Heart right ventricle (tissue), 16 donors: ENCODE measurements around the gene NAALADL2. TPM values are rescaled to one million over a fixed set of nuclear protein-coding genes. Genes with fewer than 3 reads are reported as not detected.

ENCODE experiments used
- ATAC-seq, 8 donors: fragments of 200-7000 bp; cut with Tn5 transposase; one replicate each; pipeline ENCODE4 v1.9.1; 2020; ENCODE audit warnings: mild to moderate bottlenecking in 8 of 8, moderate library complexity in 8 of 8, moderate number of reproducible peaks in 1 of 8
- DNase-seq, 2 donors: peaks; one replicate each; pipeline ENCODE4 v3.0.0-alpha.2; 2020
- H3K27ac ChIP-seq, 10 donors: fragments of 200-600 bp; sonication (generic) in 2 of 10; one replicate each; pipeline versions ENCODE4 v1.5.0 to v1.8.0; 2020 to 2022; ENCODE audit warnings: mild to moderate bottlenecking in 3 of 10
- H3K27me3 ChIP-seq, 7 donors: fragments of 200-600 bp; one replicate each; pipeline ENCODE4 v1.8.0; 2021 to 2022; ENCODE audit warnings: mild to moderate bottlenecking in 2 of 7
- H3K36me3 ChIP-seq, 9 donors: fragments of 200-600 bp; sonication (generic) in 1 of 9; one replicate each; pipeline versions ENCODE4 v1.5.0 to v1.8.0; 2020 to 2022; ENCODE audit warnings: mild to moderate bottlenecking in 2 of 9
- H3K4me1 ChIP-seq, 9 donors: fragments of 200-600 bp; sonication (generic) in 1 of 9; one replicate each; pipeline versions ENCODE4 v1.5.0 to v1.8.0; 2020 to 2022; ENCODE audit warnings: mild to moderate bottlenecking in 4 of 9
- H3K4me3 ChIP-seq, 10 donors: fragments of 200-600 bp; sonication (generic) in 2 of 10; one replicate each; pipeline versions ENCODE4 v1.5.0 to v1.8.0; 2020 to 2022; ENCODE audit warnings: mild to moderate bottlenecking in 7 of 10, moderate library complexity in 2 of 10
- H3K9me3 ChIP-seq, 11 donors: fragments of 200-600 bp in 10 of 11; sonication (generic) in 2 of 11; one replicate each; pipeline versions ENCODE4 v1.5.0 to v1.8.0; 2013 to 2022; ENCODE audit warnings: mild to moderate bottlenecking in 2 of 11, control low read depth in 1 of 11, moderate library complexity in 1 of 11
- CTCF ChIP-seq, 9 donors: fragments of 200-600 bp; sonication (generic) in 2 of 9; IDR thresholded peaks; one replicate each; pipeline versions ENCODE4 v1.5.0 to v1.8.0; 2021 to 2022; ENCODE audit warnings: antibody characterized with exemption in 9 of 9, mild to moderate bottlenecking in 5 of 9, moderate library complexity in 1 of 9
- WGBS, 2 donors: extraction: QIAGEN DNeasy Blood & Tissue Kit; methylation state at CpG; one replicate each; pipeline ENCODE4 v1.1.7; 2013; ENCODE audit warnings: inconsistent platforms in 1 of 2; 5-methylcytosine and 5-hydroxymethylcytosine counted together
- intact Hi-C, 10 donors: fragments of 100-400 bp; cut with DNase I; formaldehyde crosslinking; loops; one replicate each; pipeline versions ENCODE4 v1.11.1 to v1.14.2; 2022
- polyA plus RNA-seq, 2 donors: library from polyadenylated mRNA; stranded (reverse); fragments of 200-250 nt; gene quantifications; one replicate each; pipeline ENCODE4 v1.2.3, GENCODE V29; 2013
- total RNA-seq, 10 donors: library from RNA; stranded (reverse); fragmentation: NEBNext Ultra II Directional in 3 of 10; extraction: Animal tissue kit (Norgen Biotek cat#: 25700) in 3 of 10; gene quantifications; one replicate each; pipeline versions ENCODE4 v1.2.1 to v1.2.4, GENCODE V29; 2021 to 2023
- donor health status: Arrhythmogenic right ventricular cardiomyopathy.
- donor health status: ischemic (EF 13 %, LVEDD 7.1; RV severe dilation, severe dysfunction).
- donor health status: healthy with polysubstance abuse.
- donor health status: DM: no; HTN: yes; CAD: no.
- donor health status: DM: no; HTN: no; CAD: no.
- donor health status: ischemic (EF 25% LVEDD 6.9; RV normal size, moderate dysfunction).
- donor health status: ischemic (EF 25% LVEDD 5.7; RV mildly dilated, moderate dysfunction).
- donor health status: healthy.
- donor health status: DM: yes; HTN: yes; CAD: no.
- donor health status: Ischemic cardiomyopathy.
- donor health status: ischemic (EF 35%, LVEDD 5.7; RV mildly dilated, moderate dysfunction).
- donor health status: nonischemic (EF 11% LVEDD 7.7; RV severe dilation, severe dysfunction).
- donor health status: DM: yes; HTN: yes; CAD: no.
- donor health status: PGD.
- donor health status: ischemic (EF 29% LVEDD 5.4; RV normal size, mild dysfunction).
- donor health status: nonischemic (EF 23%, LVEDD 6.1; RV moderate dilation, normal function).

The NAALADL2 gene
- total and polyA plus RNA-seq, 12 donors: 0.36 to 11.9 (median 5.2) TPM

- no peak for ATAC-seq
- peak overlapping the region in 1 of 10 donors; percentile 22 for H3K4me3 ChIP-seq
Observed at GRCh38 chr3:175651716-175652115, 792.6 kb downstream of the NAALADL2 start.

GRCh38 chr3:175655351-175655750 is 796.2 kb downstream of the NAALADL2 start:
- no peaks in the 10 kb centered on the region for H3K36me3 ChIP-seq
- ATAC-seq (no peak), DNase-seq (no peak)
- H3K27ac ChIP-seq: no peak overlapping the region
- no peak for TF ChIP-seq CTCF (IDR thresholded peaks at IDR 0.05)
- intact Hi-C loops: no loop called here
- H3K4me1 ChIP-seq: no peaks in the 10 kb centered on the region
- no peaks in the 10 kb centered on the region for H3K9me3 ChIP-seq
- H3K27me3 ChIP-seq: no peaks in the 10 kb centered on the region
- no peak overlapping the region for H3K4me3 ChIP-seq
- WGBS, 2 donors: 60 to 65% methylated on average over 3 of the region's 3 CpGs

More at GRCh38 chr3:175651716-175652115, 792.6 kb downstream of the NAALADL2 start:
- intact Hi-C loops: no loop called here
- TF ChIP-seq CTCF (IDR thresholded peaks at IDR 0.05): no peak
- Histone ChIP-seq H3K27ac (no peak overlapping the region), H3K4me1 (peaks cover 0 to 11% (median 0%) of the 10 kb centered on the region in 9 donors), H3K27me3 (no peaks in the 10 kb centered on the region), H3K9me3 (no peaks in the 10 kb centered on the region), H3K36me3 (no peaks in the 10 kb centered on the region)
- no peak for DNase-seq
- 78 to 80% methylated on average over 5 of the region's 5 CpGs for WGBS, 2 donors

GRCh38 chr3:175656461-175656860 is 797.3 kb downstream of the NAALADL2 start:
- H3K4me3 ChIP-seq: no peak overlapping the region
- intact Hi-C loops: no loop called here
- no peaks in the 10 kb centered on the region for H3K27me3 ChIP-seq
- no peak for TF ChIP-seq CTCF (IDR thresholded peaks at IDR 0.05)
- DNase-seq (no peak), ATAC-seq (no peak)
- WGBS, 2 donors: 73 to 94% methylated on average over 1 of the region's 1 CpG
- no peaks in the 10 kb centered on the region for H3K36me3 ChIP-seq
- H3K4me1 ChIP-seq: no peaks in the 10 kb centered on the region
- no peaks in the 10 kb centered on the region for H3K9me3 ChIP-seq
- no peak overlapping the region for H3K27ac ChIP-seq

- H3K36me3 ChIP-seq: no peaks in the 10 kb centered on the region
- intact Hi-C loops: no loop called here
- WGBS, 2 donors: 78 to 91% methylated on average over 2 of the region's 2 CpGs
- H3K27ac ChIP-seq: no peak overlapping the region
- DNase-seq: no peak
- peaks cover 0 to 4% (median 0%) of the 10 kb centered on the region in 11 donors for H3K9me3 ChIP-seq
- no peaks in the 10 kb centered on the region for H3K27me3 ChIP-seq
- no peak for ATAC-seq
- H3K4me1 ChIP-seq: no peaks in the 10 kb centered on the region
- no peak overlapping the region for H3K4me3 ChIP-seq
- no peak for TF ChIP-seq CTCF (IDR thresholded peaks at IDR 0.05)
Observed at GRCh38 chr3:175659670-175660350, 800.7 kb downstream of the NAALADL2 start.
